Measurements from ENCODE around the gene ESR1.

ESR1 gene

DNA sequence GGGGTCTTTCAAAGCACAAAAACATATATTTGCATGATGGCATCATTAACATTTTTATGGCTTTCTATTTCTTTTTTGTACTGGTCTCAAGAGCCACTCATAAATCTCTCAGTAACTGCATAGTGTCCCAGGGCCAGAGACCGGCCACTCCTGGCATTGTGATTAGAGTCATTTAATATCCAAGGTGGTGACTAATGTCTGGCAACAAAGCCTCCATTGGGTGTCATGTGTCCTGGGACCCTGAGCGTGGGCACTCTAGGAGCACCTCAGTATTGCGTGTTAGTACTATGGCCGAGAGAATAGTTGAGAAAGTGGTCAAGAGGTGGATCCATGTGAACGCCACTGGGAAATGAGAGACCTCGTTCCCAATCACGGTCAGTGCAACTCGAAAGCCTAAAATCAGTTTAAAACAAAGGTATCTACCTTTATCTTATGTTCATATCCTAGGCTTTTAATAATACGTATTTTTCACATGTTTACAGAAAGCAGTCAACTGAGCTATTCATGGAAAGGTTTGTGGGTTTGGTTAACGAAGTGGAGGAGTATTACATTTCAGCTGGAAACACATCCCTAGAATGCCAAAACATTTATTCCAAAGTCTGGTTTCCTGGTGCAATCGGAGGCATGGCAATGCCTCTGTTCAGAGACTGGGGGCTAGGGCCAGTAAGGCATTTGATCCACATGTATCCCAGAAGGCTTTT, 2.7 kb upstream of the ESR1 start:
- H3K4me1 Mint-ChIP-seq (ENCODE audit: low read depth), result peaks cover 10% of the 10 kb centered on the region
- peaks cover 78% of the 10 kb centered on the region for H3K27me3 Mint-ChIP-seq (ENCODE audit: low read depth)
- H3K27ac Mint-ChIP-seq, result no peak overlapping the region
- H3K36me3 Mint-ChIP-seq (ENCODE audit: low read depth), result no peaks in the 10 kb centered on the region
- no peaks in the 10 kb centered on the region for H3K9me3 Mint-ChIP-seq
- no peak overlapping the region for H3K4me3 Mint-ChIP-seq

DNA sequence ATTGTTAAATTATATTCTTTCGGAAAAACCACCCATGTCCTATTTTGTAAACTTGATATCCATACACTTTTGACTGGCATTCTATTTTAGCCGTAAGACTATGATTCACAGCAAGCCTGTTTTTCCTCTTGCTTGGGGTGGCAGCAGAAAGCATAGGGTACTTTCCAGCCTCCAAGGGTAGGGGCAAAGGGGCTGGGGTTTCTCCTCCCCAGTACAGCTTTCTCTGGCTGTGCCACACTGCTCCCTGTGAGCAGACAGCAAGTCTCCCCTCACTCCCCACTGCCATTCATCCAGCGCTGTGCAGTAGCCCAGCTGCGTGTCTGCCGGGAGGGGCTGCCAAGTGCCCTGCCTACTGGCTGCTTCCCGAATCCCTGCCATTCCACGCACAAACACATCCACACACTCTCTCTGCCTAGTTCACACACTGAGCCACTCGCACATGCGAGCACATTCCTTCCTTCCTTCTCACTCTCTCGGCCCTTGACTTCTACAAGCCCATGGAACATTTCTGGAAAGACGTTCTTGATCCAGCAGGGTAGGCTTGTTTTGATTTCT, 2.1 kb upstream of the ESR1 start:
- no peaks in the 10 kb centered on the region for H3K9me3 Mint-ChIP-seq
- peaks cover 79% of the 10 kb centered on the region for H3K27me3 Mint-ChIP-seq (ENCODE audit: low read depth)
- H3K4me3 Mint-ChIP-seq, result no peak overlapping the region
- H3K36me3 Mint-ChIP-seq (ENCODE audit: low read depth), result no peaks in the 10 kb centered on the region
- peaks cover 10% of the 10 kb centered on the region for H3K4me1 Mint-ChIP-seq (ENCODE audit: low read depth)
- H3K27ac Mint-ChIP-seq, result no peak overlapping the region

DNA sequence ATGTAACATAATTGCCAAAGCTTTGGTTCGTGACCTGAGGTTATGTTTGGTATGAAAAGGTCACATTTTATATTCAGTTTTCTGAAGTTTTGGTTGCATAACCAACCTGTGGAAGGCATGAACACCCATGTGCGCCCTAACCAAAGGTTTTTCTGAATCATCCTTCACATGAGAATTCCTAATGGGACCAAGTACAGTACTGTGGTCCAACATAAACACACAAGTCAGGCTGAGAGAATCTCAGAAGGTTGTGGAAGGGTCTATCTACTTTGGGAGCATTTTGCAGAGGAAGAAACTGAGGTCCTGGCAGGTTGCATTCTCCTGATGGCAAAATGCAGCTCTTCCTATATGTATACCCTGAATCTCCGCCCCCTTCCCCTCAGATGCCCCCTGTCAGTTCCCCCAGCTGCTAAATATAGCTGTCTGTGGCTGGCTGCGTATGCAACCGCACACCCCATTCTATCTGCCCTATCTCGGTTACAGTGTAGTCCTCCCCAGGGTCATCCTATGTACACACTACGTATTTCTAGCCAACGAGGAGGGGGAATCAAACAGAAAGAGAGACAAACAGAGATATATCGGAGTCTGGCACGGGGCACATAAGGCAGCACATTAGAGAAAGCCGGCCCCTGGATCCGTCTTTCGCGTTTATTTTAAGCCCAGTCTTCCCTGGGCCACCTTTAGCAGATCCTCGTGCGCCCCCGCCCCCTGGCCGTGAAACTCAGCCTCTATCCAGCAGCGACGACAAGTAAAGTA, 547 bp upstream of the ESR1 start:
- Mint-ChIP-seq H3K4me1 (ENCODE audit: low read depth) (peaks cover 10% of the 10 kb centered on the region), H3K4me3 (peak overlapping the region; percentile 65), H3K9me3 (no peaks in the 10 kb centered on the region), H3K27ac (no peak overlapping the region), H3K27me3 (ENCODE audit: low read depth) (peaks cover 83% of the 10 kb centered on the region), H3K36me3 (ENCODE audit: low read depth) (no peaks in the 10 kb centered on the region)

DNA sequence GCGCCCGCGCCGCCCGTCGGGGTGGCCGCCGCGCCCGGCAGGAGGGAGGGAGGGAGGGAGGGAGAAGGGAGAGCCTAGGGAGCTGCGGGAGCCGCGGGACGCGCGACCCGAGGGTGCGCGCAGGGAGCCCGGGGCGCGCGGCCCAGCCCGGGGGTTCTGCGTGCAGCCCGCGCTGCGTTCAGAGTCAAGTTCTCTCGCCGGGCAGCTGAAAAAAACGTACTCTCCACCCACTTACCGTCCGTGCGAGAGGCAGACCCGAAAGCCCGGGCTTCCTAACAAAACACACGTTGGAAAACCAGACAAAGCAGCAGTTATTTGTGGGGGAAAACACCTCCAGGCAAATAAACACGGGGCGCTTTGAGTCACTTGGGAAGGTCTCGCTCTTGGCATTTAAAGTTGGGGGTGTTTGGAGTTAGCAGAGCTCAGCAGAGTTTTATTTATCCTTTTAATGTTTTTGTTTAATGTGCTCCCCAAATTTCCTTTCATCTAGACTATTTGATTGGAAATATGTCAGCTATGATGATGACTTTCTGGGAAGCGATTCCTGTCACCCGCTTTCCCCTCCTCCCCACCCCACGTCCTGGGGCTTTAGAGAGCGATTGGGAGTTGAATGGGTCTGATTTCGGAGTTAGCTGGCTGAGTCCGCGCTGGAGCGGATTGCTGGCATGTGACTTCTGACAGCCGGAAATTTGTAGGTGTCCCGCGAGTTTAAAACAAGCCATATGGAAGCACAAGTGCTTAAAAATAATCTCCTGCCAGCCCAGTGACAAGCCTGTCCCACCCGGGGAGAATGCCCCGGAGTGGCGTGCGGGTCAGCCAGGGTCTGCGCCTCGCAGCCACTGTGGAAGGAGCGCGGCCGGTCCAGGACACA, 1.1 kb downstream of the ESR1 start:
- Mint-ChIP-seq H3K36me3 (ENCODE audit: low read depth) (no peaks in the 10 kb centered on the region), H3K4me1 (ENCODE audit: low read depth) (peaks cover 10% of the 10 kb centered on the region), H3K4me3 (peak overlapping the region; percentile 44), H3K27me3 (ENCODE audit: low read depth) (peaks cover 85% of the 10 kb centered on the region), H3K9me3 (no peaks in the 10 kb centered on the region), H3K27ac (no peak overlapping the region)

DNA sequence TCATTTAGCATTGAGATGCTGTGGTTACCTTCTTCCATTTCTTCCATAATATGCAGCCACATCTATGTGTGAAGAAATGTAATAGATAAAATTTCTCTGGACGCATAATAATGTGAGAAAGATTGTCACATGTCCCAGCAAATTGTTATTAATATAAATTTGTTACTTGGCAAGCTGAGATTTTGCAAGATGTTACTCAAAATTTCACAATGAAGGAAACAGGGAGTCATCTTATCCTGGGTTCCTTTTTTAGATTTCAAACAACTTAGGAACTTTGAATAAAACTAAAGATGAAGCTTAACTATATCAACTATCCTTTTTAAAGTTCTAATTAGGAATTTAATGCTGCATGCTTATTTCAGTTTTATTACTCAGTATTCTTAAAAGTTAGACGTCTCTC, 3.6 kb downstream of the ESR1 start:
- H3K4me1 Mint-ChIP-seq (ENCODE audit: low read depth), result peaks cover 10% of the 10 kb centered on the region
- H3K27me3 Mint-ChIP-seq (ENCODE audit: low read depth), result peaks cover 77% of the 10 kb centered on the region
- H3K27ac Mint-ChIP-seq, result no peak overlapping the region
- no peaks in the 10 kb centered on the region for H3K36me3 Mint-ChIP-seq (ENCODE audit: low read depth)
- H3K4me3 Mint-ChIP-seq, result no peak overlapping the region
- no peaks in the 10 kb centered on the region for H3K9me3 Mint-ChIP-seq

DNA sequence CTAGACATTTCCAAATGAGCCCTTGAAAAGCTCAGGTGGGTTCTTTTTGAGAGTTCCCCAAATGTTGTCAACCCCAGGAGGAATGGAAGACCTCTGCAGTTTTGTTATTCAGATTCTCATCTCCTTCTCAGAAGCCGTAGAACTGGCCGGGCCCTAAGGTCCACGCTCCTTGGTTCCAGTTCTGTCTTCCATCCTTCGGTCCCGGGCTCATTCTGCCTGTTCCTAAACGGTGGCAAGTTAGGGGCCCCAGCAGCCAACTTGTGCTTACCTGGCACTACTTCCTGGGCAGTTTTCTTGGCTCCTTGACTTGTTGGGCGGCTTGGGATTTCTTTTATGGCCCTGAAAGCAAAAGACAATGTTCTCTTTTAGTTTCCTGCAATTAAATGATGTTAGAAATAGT, 6.4 kb downstream of the ESR1 start:
- Mint-ChIP-seq H3K27me3 (ENCODE audit: low read depth) (peaks cover 72% of the 10 kb centered on the region), H3K4me1 (ENCODE audit: low read depth) (no peaks in the 10 kb centered on the region), H3K27ac (no peak overlapping the region), H3K36me3 (ENCODE audit: low read depth) (no peaks in the 10 kb centered on the region), H3K9me3 (no peaks in the 10 kb centered on the region), H3K4me3 (no peak overlapping the region)

DNA sequence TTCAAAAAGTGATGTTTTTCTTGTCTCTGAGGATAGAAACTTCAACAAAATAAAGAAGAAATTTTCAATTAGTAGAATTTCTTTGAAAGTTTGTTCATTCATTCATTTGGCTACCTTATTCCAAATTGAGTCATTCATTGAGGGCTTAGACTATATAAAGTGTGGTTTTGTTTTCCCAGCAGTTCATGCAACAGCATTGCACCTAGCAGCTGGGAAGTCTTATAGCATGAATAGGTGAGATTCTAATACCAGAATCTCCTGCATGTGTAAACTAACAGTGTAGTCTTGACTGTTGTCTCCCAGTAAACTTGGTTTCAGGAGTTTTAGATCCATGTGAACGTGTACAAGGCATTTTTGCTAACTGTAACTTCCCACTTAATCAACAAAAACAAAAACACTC, 7.1 kb downstream of the ESR1 start:
- no peak overlapping the region for H3K27ac Mint-ChIP-seq
- H3K36me3 Mint-ChIP-seq (ENCODE audit: low read depth), result no peaks in the 10 kb centered on the region
- no peaks in the 10 kb centered on the region for H3K4me1 Mint-ChIP-seq (ENCODE audit: low read depth)
- H3K4me3 Mint-ChIP-seq, result no peak overlapping the region
- H3K27me3 Mint-ChIP-seq (ENCODE audit: low read depth), result peaks cover 67% of the 10 kb centered on the region
- no peaks in the 10 kb centered on the region for H3K9me3 Mint-ChIP-seq

DNA sequence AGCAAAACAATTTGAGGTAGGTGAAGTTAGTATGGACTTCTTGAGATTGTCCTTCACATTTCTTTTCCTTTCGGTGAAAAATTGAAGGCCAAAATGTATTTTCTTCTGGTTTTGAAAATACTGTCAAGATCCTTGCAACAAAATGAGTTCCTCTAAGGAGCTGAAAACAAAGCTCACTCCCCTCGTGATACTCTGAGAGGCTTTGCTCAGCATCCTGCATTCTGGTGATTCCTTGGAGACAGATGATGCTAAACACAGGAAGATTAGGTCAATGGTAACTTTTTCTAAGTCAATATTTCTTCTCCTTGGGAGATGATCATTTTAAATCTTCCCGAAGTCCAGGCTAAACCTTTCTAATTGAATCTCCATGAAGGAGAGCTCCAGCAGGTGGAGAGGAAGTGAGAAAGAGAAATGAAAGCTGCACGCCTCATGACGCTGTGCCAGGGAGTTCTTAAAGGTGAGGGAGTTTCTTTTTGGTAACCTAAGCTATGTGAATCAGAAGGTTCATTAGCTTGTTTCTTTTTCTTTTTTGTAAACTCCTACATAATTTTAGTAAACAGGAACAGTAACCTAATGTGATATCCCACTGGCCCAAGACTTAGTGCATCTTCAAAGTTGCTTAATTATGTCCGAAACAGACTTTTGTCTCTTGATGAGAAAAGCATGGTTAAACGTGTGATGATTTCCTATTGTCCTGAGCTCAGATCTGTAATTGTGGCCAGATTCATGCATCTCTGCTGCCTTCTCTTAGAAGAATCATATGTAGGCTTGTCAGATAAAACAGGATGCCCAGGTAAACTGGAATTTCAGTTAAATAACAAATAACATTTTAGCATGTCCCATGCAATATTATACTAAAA, 15.0 kb downstream of the ESR1 start:
- H3K36me3 Mint-ChIP-seq (ENCODE audit: low read depth), result no peaks in the 10 kb centered on the region
- H3K9me3 Mint-ChIP-seq, result no peaks in the 10 kb centered on the region
- H3K4me1 Mint-ChIP-seq (ENCODE audit: low read depth), result no peaks in the 10 kb centered on the region
- no peak overlapping the region for H3K4me3 Mint-ChIP-seq
- peaks cover 17% of the 10 kb centered on the region for H3K27me3 Mint-ChIP-seq (ENCODE audit: low read depth)
- H3K27ac Mint-ChIP-seq, result no peak overlapping the region

DNA sequence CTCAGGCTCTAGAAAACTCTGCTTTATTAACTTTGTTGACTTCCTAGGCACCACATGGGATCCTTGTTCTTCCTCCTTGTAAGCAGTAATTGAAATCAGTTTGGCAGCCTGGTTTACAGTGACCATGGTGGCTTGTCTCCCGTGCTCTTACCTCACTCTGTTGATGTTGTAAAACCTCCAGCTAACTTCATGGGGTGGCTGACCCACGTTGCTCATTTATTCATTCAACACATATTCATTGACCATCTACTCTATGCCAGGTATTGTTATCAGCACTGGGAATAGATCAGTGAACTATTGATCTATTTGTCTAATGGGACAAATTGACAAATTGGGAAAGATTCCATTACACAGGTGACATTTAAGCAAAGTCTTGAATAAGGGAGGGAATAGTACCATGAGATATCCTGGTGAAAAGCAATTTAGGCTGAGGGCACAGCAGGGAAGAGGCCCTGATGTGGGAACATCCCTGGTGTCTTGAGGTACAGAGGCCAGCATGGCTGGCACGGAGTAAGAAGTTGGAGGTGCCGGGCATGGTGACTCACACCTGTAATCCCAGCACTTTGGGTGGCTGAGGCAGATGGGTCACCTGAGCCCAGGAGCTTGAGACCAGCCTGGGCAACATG, 19.1 kb downstream of the ESR1 start:
- Mint-ChIP-seq H3K4me3 (no peak overlapping the region), H3K4me1 (ENCODE audit: low read depth) (no peaks in the 10 kb centered on the region), H3K27me3 (ENCODE audit: low read depth) (peaks cover 13% of the 10 kb centered on the region), H3K9me3 (no peaks in the 10 kb centered on the region), H3K36me3 (ENCODE audit: low read depth) (no peaks in the 10 kb centered on the region), H3K27ac (no peak overlapping the region)

DNA sequence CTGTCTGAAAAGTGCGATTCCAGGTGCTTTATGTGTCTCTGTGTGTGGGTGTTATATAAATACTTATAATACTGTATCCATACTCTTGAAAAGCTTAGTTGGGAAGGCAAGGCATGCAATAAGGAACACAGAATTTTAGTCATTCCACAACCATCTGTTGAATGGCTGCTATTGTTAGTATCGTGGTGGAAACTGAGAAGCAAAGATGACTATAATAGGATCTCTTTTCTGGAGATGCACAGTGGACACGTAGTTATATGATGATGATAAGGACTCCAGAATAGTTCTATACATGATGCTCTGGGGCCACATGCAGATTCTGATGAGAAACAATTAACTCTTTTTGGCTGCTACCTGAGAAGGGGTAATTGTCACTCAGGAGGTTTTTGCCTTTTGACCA, 25.2 kb downstream of the ESR1 start:
- no peaks in the 10 kb centered on the region for H3K36me3 Mint-ChIP-seq (ENCODE audit: low read depth)
- H3K27ac Mint-ChIP-seq, result no peak overlapping the region
- peaks cover 17% of the 10 kb centered on the region for H3K27me3 Mint-ChIP-seq (ENCODE audit: low read depth)
- no peaks in the 10 kb centered on the region for H3K9me3 Mint-ChIP-seq
- H3K4me3 Mint-ChIP-seq, result no peak overlapping the region
- no peaks in the 10 kb centered on the region for H3K4me1 Mint-ChIP-seq (ENCODE audit: low read depth)

DNA sequence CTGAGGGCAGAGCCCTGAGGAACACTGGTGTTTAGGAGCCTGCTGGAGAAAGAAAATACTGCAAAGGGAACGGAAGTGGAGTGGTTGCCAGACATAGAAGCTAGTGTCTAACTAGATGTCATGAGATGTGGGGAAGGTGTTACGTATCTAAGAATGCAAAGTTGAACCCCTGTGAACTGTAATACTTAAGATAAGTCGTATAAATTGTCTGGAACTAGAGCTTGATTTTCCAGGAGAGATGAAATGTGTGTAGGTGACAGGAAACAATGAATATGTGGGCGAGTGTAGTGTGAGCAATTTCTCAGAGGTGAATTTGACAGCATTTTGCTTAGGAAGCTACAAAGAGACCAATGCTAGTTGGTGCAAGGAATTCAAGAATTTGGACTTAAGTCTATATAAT, 27.9 kb downstream of the ESR1 start:
- no peaks in the 10 kb centered on the region for H3K4me1 Mint-ChIP-seq (ENCODE audit: low read depth)
- H3K4me3 Mint-ChIP-seq, result no peak overlapping the region
- H3K27ac Mint-ChIP-seq, result no peak overlapping the region
- H3K9me3 Mint-ChIP-seq, result no peaks in the 10 kb centered on the region
- H3K36me3 Mint-ChIP-seq (ENCODE audit: low read depth), result no peaks in the 10 kb centered on the region
- peaks cover 9% of the 10 kb centered on the region for H3K27me3 Mint-ChIP-seq (ENCODE audit: low read depth)

DNA sequence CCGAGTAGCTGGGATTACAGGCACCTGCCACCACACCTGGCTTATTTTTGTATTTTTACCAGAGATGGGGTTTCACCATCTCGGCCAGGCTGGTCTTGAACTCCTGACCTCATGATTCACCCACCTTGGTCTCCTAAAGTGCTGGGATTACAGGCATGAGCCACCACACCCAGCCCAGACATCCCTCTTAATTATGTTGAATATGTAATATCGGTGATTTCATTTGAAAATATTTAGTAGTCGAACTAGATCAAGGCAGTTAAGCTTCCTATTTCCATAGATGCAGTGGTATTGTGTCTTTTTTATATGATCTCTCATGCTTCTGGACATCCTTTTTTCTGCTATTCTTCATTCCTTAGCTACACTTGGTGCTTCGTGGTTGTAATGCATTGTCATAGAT, 29.7 kb downstream of the ESR1 start:
- Mint-ChIP-seq H3K36me3 (ENCODE audit: low read depth) (no peaks in the 10 kb centered on the region), H3K9me3 (no peaks in the 10 kb centered on the region), H3K27me3 (ENCODE audit: low read depth) (peaks cover 8% of the 10 kb centered on the region), H3K4me3 (no peak overlapping the region), H3K4me1 (ENCODE audit: low read depth) (no peaks in the 10 kb centered on the region), H3K27ac (no peak overlapping the region)

DNA sequence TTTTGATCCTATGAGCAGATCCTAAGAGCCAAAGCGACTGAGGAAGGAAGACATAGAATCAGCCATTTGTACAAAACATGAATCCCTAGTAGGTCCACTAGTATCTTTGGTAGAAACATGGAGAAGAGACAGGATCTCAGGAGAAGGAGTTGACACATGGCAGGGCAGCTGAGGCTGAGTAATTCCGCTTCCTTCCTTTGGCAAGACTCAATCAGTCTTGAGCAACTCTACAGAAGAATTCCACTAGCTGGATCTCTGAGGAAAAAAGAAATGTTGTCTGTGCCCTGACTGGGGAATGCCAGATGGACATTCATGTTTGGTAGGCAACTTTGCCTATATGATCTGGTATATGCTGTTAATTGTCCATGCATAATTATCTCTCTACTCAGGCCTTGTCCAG, 35.3 kb downstream of the ESR1 start:
- Mint-ChIP-seq H3K4me1 (ENCODE audit: low read depth) (no peaks in the 10 kb centered on the region), H3K27me3 (ENCODE audit: low read depth) (no peaks in the 10 kb centered on the region), H3K36me3 (ENCODE audit: low read depth) (peaks cover 2% of the 10 kb centered on the region), H3K4me3 (no peak overlapping the region), H3K9me3 (no peaks in the 10 kb centered on the region), H3K27ac (no peak overlapping the region)

Measured in T-helper 1 cell treated with Interleukin-12 subunit alpha and Interleukin-12 subunit beta and Interleukin-4 antibody, amounts not matched to agents 30 μg/mL and 1 μg/mL, for 36 hours (primary cell).